Measurements from ENCODE around the gene KLK4.
A peak's percentile ranks its signal among the peaks of the same experiment; 100 is the strongest.

Gene KLK4

GRCh38 chr19:50878851-50879250, 32.3 kb downstream of the KLK4 start:
- no peak for DNase-seq

- no peak for DNase-seq
These were observed 33.9 kb downstream of the KLK4 start for GRCh38 chr19:50877338-50877737.

GRCh38 chr19:50876456-50876855, 34.7 kb downstream of the KLK4 start:
- DNase-seq = no peak

- DNase-seq = no peak
These were observed 35.3 kb downstream of the KLK4 start for GRCh38 chr19:50875795-50876422.

GRCh38 chr19:50874211-50874610, 37.0 kb downstream of the KLK4 start:
- DNase-seq = no peak

GRCh38 chr19:50873056-50873455, 38.1 kb downstream of the KLK4 start, which contains the start of gene KLK2:
Gene KLK2 (plus strand): TSS chr19:50873439. CDS start chr19:50873474, 35 bp downstream.
- no peak for DNase-seq

GRCh38 chr19:50870417-50871089, 40.6 kb downstream of the KLK4 start:
- no peak for DNase-seq

- no peak for DNase-seq
These were observed 41.7 kb downstream of the KLK4 start for GRCh38 chr19:50869479-50869878.

GRCh38 chr19:50861496-50862286, 49.5 kb downstream of the KLK4 start:
- no peak for DNase-seq

GRCh38 chr19:50861010-50861409, 50.2 kb downstream of the KLK4 start:
- DNase-seq = no peak

GRCh38 chr19:50859849-50860248, 51.3 kb downstream of the KLK4 start:
- DNase-seq = no peak

- DNase-seq = peak; percentile 60
These were observed 52.3 kb downstream of the KLK4 start for GRCh38 chr19:50858886-50859285.

- no peak for DNase-seq
These were observed 53.8 kb downstream of the KLK4 start for GRCh38 chr19:50857366-50857765.

Measured in DMS79 treated with DMSO at 0.1 percent for 48 hours (cell line).